GM21515 (cell line): ENCODE measurements around the gene RIPPLY2.

Experiments used
- ATAC-seq: cut with Tn5 transposase; IDR thresholded peaks from one replicate; pipeline ENCODE4 v1.9.1; 2021; ENCODE audit not compliant: unreplicated experiment

The RIPPLY2 gene

DNA sequence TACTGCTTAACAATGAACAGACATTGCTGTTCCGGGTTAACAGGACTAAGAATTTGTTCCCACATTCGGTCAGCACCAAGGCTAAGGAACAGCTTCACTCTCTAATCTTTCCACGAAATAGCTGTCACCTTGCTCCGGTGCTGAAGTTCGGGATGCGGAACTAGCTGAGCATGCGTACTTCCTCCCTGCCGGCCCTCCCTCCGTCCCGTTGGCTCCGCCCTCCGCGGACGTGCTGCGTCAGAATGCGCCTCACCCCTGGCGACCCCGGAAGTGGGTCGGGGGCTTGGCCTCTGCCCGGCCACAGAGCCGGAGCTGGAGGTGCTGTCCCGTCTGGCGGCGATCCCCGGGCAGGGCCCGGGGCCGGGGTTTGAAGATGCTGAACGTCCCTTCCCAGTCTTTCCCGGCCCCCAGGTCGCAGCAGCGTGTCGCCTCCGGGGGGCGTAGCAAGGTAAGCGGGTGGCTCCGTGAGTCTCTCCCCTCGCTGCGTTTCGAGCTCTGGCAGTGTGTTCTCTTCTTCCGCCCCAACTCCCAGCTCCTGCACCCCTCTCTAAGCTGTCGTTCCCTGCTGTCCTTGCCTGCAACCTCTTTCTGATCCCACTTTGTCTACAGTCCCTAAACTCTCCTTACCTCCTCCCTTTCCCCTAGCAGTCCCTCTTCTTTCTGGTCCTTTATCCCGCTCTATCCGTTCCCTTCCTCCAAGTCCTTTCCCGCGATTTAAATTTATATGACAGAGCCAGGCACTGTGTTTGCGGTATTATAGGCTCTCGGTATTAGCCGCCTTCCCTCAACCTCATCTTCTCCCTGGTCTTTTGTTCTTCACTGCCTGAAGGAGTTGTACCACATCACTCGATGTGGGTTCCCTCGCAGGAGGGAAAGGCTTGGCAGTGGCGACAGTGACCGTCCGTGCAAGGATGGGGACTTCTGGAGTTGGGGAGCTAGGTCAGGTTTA is 6.5 kb downstream of the RIPPLY2 start, which contains the start of gene CYB5R4:
CYB5R4 (plus strand) TSS at position 280 of the 949 bp plus-strand sequence; CDS start at position 374, 94 bp downstream.
- ATAC-seq = peak; percentile 98

DNA sequence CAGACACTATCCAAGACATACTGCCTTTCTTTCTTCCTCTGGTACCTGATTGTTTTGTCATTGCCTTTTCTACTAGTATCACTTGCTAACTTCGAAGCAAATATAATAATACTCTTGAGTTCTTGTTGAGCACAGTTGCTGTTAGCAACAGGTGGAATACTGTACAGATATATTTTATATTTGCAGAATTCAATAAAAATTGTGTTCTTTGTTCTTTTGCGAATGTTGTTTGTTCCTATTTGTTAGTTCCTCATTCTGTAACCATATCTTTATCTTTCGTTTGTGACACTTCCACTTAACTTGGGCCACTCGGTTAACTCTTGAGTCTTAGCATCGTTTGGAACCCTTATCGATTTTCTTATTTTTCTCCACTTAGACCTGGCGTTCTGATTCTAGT is 7.2 kb downstream of the RIPPLY2 start:
- no peak for ATAC-seq

DNA sequence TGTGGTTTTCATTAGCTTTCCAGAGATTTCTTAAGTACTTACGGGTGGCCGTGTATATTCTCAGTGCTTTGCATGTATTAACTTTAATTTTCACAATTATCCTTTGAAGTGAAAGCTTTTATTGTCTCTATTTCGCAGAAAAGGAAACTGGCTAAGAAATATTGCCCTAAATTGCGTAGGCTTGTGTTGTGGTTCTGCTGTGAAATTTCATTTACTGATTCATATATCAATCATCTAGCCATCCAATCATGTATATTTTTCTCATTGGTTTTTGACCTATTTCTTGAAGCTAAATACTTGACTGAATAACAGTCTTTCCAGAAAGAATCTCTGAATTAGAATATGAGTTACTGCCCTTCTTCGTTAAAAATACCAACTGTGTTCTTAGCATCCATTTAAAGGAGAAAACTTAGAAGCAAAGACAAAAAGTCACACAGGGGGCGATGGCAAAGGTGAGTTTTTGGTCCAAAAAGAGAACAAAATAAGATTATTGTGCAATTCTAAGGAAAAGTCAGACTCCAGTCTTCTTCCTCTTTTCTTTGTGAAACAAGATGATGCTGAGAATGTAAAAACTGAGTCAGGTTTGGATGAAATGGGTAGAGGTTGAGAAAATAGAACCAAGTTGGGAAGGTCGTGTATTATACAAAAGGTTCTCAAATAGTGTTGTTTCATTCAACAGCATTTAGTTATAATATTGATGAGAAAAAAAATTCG is 7.8 kb downstream of the RIPPLY2 start:
- no peak for ATAC-seq

DNA sequence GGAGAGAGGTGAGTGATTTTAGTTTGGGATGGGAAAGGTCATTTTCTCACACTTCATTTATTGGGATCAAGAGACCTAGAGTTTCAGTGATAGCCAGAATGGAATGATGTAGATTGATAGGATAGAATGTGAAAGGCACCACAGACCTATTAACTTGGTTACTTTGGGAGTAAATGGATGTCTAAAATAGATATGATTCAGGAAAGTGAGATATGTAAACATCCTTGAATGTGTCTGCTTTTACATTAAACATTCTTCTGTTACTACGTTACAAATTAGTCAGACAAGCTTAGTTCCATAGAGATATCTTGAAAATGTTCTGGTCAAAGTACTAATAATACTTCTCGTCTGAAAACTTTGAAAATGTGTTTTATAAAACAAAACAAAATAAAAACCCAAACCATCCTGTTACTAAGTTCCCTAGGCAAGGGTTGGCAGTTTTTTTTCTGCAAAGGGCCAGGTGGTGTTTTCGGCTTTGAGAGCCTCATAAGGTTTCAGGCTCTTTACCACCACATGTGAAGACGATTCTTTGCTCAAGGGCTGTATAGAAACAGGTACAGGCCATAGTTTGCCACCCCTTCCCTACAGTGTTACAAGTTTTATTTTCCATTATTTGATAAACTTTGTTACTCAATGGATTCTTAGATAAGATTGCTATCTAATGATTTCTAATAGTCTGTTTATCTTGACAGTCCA is 9.8 kb downstream of the RIPPLY2 start:
- ATAC-seq = no peak

DNA sequence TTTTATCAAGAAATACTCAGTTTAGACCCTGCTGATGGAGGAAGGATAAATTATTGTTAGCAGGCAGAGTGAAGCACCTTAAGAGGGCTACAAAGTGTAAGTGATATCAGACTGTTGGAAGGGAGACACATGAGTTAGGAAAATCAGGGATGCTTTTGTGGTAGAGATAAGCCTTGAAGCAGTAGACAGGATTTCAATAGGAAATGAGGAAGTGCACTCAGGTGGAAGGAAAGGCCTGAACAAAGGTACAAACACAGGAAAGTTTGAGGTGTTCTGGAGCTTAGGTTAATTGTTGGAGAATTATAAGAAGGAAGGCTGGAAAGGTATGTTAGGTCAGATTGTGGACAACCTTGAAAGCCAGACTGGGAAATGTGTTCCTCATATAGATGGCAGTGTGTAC is 13.9 kb downstream of the RIPPLY2 start:
- ATAC-seq = no peak

DNA sequence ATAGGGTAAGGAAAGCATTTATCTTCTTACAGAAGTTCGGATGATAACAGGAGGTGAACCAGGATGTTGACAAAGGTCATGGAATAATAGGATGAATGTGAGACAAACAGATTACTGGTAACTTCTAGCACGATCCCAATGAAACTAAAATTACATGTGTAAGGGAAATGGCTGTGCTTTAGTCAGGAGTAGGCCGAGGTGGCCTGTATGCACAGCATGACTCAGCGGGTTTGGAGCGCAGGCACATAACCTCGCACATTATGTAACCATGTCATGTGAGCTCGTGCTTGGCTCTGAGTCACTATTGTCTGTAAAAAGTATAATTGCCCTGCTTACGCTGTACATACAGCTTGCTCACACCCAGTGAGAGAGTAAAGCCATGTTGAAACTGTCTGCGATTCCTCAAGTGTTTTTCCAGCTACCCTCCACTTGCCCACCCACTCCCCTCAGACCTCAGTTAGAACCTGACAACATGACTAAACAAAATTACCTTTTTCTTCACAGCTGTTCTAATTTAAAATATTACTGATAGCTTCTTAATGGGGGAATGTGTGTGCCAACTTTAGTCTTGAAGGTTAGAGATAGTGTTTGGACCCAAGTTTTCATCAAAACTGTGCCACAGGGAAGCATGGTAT is 14.5 kb downstream of the RIPPLY2 start:
- no peak for ATAC-seq

DNA sequence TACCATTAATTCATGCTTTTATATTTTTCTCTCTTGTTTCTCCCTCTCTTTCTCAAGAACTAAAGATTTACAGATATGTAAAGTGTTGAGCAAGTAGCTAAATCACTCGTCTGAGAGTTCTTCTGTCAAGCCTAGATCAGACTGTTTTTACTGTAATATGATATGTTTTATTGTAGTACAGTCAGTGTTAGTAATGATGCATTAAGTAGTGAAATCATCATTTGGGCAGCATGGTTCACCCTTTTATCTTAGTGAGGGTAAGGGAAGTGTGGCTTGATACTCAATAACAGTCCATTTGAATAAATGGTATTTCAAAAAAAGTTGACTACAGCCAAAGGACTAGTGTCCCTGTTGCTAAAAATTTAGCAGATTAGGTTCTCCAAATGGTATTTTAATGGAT is 15.5 kb downstream of the RIPPLY2 start:
- ATAC-seq = no peak

DNA sequence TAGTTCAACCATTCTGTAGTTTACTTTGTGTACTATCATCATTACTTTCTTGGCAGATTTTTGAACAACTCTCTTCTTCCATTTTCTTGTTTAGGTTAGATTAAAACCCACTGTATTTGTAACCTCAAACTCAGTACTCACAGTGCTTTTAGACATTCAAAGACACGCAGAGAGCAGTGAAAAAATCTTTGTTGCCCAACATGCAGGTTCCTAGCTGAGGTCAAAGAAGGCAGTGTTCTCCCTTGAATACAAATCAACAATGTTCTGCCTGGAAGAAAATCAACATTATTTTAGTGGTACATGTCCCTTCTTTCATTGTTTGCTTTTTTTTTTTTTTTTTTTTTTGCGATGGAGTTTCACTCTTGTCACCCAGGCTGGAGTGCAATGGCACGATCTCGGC is 17.5 kb downstream of the RIPPLY2 start:
- no peak for ATAC-seq

DNA sequence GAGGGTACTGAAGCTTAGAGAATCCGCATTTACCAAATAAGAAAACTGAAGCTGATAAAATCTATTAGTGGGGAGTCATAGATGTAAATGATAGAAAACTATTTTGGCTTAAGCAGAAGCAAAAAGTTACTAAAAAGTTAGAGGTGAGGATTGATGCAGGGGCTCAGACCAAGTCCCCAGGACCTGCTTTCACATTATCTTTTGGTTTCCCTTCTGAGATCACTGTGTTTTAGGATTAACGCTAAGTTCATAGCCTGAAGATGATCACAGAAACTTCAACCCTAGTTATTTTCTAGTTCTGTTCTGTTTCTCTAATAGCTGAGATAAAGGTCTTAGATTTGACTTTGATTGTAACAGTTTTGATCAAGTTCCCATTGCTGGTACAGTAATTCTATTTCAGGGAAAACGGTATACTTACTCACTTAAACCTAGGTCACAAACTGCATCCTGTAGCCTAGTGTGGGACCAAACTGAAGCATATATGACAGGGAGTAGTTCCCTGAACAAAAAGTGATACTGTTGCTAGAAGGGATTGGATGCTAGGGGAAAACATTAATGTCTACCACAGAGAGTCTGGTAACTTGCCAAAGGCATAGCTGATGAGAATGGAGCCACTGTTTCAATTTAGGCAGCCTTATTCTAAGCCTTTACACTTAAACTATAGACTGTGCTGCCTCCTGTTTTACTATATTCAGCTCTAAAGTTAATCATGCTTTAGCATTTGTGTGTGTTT is 19.4 kb downstream of the RIPPLY2 start:
- no peak for ATAC-seq

DNA sequence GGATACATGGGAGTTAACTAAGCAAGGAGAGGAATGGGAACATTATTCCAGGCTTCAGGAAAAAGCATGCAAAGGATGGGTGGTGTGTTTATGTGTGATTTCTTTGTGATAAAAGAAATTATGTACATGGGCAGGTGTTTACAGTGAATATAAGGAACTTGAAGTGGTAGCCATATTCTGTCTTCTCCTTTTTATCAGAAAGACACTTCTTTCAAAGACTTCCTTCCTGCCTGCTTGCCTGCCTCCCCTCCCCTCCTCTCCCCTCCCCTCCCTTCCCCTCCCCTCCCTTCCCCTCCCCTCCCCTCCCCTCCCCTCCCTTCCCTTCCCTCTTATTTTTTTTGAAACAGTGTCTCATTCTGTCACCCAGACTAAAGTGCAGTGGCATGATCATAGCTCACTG is 20.7 kb downstream of the RIPPLY2 start:
- no peak for ATAC-seq

DNA sequence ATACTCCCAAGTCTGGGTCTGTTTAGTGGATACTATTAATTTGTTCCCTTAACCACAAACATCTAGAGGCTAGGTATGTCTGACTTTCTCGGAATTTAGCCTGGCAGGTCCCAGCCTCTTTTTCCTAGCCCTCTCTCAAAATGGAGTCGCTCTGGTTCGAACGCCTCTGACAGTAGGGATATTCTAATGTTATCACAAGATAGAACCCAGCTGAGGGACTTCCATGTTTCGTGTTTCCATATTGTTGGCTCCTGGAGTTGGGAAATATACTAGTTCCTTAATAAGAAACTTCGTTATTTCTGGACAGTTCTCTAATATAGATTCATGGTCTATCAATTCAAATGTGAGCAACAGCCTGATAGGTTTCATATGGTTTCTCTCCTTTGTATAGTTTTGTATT is 22.7 kb downstream of the RIPPLY2 start:
- ATAC-seq = no peak

DNA sequence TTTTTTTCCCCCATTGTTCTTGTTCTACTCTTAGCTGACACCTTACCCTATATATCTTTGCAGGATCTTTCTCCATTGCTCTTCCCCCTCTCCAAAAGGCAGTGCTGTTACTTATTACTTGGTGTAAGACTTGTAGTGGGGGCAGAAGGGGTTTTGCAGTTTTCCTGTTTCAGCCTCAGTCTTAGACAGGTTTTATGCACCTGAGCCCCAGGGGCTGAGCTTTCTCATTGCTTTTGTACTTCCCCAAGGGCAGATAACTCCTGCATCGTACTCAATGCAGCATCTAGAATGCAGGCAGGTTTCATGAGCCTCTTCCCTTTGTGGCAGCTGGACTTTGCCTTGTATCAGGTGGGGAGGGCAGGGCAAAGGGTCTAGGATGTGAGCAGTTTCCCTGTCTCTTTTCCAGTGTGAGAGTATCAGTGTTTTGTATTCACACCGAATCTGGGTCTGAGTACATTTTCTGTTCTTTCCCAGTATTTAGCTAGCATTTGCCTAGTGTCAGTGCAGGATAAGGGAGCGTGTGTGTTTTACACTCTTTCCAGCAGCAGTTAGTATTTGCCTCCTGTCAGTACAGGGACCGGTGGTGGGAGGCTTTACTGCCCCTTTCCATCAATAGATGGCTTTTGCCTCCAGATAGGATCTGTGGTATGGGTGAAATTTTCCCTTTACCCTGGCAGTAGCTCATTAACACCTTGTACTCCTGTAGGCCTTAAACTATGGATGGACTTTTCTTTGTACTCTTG is 25.9 kb downstream of the RIPPLY2 start:
- ATAC-seq = no peak

DNA sequence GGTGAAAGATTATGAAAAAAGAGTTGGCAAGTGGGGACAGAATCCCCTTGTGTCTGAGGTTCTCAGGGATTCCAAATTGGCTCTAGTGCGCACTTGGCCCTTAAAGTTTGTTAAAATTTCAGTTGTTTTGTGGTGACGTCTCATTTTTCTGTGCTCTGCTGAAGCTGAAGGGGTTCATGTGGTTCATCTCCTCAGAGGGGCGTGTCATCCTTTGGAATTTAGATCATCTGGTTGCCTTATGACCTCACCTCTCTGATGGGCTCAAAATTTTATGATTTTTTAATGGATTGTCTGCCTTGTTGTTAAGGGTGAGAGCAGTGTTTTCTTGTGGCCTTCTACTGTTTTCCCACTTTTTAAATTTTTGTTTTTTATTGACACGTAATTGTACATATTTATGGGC is 26.6 kb downstream of the RIPPLY2 start:
- no peak for ATAC-seq

DNA sequence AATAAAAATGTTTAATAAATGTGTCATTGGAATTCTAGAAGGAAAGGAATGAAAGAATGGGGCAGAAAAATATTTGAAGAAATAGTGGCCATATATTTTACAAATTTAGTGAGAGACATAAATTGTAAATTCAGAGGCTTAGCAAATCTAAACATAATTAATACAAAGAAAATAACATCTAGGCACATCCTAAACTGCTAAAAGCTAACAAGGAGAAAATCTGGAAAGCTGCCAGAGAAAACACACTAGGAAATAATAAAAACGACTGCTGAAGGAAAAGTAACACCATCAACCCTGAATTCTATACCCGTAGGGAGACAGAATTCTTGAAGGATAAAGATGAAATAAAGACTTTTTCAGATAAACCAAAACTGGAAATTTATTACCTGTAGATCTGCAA is 30.1 kb downstream of the RIPPLY2 start:
- ATAC-seq = no peak

DNA sequence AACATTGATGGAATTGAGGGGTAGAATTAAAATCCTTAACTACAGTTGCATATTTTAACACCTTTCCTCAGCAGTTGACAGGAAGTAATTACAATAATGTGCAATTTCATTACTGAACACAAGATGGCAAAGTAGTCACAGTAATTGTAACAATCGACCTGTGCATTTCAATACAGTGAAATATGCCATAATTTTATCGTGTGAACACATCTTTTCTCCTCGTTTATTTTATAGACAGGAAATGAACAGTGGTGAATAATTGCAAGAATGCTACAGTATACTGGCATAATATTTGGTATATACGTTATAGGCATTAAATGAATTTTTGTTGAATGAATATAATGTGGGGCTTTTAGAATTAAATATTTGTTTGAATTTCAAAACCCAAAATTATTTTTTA is 31.4 kb downstream of the RIPPLY2 start:
- ATAC-seq = peak; percentile 67

DNA sequence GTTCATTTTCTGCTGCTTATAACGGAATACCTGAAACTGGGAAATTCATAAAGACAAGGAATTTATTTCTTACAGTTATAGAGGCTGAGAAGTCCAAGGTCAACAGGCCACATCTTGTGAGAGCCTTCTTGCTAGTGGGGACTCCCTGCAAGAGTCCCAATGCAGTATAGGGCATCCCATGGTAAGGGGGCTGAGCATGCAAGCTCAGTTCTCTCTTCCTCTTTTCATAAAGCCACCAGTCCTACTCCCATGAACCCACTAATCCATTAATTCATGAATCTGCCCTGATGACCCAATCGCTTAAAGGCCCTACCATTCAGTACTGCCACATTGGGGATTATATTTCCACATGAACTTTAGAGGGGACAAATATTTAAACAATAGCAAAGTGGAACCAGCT is 32.8 kb downstream of the RIPPLY2 start:
- no peak for ATAC-seq

DNA sequence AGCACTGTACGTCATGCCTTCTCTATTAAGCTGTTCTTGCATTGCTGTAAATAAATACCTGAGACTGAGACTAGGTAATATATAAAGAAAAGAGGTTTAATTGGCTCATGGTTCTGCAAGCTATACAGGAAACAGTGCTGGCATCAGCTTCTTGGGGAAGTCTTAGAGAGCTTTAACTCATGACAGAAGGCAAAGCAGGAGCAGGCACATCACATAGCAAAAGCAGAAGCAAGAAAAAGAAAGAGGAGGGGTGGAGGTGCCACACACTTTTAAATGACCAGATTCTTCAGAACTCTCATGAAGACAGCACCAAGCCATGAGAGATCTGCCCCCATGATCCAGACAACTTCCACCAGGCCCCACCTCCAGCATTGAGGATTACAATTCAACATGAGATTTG is 36.5 kb downstream of the RIPPLY2 start:
- no peak for ATAC-seq

DNA sequence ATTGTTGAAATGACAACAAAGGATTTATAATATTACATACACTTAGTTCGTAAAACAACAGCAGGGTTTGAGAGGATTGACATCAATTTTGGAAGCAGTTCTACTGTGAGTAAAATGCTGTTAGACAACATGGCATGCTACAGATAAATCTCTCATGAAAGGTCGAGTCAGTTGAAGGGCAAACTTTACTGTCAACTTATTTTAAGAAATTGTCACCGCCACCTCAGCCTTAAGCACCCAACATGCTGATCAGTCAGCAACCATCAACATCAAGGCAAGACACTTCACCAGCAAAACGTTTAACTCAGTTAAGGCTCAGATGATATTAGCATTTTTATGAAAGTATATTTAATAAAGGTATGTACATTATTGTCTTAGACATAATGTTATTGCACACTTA is 37.4 kb downstream of the RIPPLY2 start:
- ATAC-seq = no peak

DNA sequence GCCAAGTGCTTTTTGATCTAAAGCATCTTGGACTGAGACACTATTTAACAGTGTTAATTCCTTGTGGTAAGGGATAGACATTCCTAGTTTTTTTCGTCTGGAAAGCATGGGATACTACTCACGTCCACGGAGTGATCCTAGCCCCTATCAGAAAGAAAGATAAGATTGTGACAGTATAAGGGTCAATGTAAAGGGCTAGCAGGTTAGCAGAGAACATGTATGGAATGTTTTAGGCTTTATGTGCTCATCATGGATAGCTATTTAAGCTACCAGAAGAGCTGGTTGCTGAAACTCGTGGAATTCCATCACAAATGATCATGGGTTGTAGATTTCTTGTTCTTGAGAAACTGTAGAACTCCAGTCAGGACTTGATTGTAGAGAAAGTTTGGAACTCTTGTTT is 38.4 kb downstream of the RIPPLY2 start:
- no peak for ATAC-seq

DNA sequence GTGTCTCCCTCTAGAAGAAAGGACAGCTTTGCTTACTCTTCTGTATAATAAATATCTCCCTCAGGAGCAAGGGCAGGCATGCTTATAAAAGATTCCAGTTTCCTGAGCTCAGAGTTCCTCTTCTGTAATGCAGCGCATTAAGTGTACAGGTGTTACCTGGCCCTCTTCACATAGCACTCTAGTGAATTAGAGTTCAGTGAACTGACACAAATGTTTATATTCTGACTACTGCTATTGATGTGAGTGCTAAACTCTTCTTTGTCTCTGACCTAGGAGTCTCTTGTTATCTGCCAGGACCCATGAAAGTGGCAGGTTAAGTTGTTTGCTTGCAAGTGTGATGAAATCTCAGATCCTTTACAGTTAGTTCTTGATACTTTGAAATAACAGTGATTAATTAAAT is 39.9 kb downstream of the RIPPLY2 start:
- ATAC-seq = no peak
